ENCODE results near the gene CLSTN2. TPM values are rescaled to one million over a fixed set of nuclear protein-coding genes. Genes with fewer than 3 reads are reported as not detected.

CLSTN2 gene
- total and polyA plus RNA-seq, 2 of the 8 experiments (the other 6 are each of a cell fraction or from before 2014, with no cell fraction given): 0.39 to 0.52 TPM

- TF ChIP-seq CHD7 (IDR thresholded peaks at IDR 0.05; ENCODE audit: insufficient replicate concordance, low read length): no peak
- TF ChIP-seq TAF7 (optimal IDR thresholded peaks at IDR 0.05; ENCODE audit: borderline replicate concordance, low read depth, low read length): no peak
- no peak for TF ChIP-seq TCF12 (IDR thresholded peaks at IDR 0.05; ENCODE audit: low read depth, low read length)
- TF ChIP-seq MAX (IDR thresholded peaks at IDR 0.05): no peak
- no peak for TF ChIP-seq KDM1A (IDR thresholded peaks at IDR 0.05; ENCODE audit: borderline replicate concordance, low read length)
- no peak for TF ChIP-seq CTCF (IDR thresholded peaks at IDR 0.05; ENCODE audit: control extremely low read depth in 1 of 3, insufficient read depth in 1 of 3, low read depth in 1 of 3, low read length in 3 of 3)
- TF ChIP-seq GABPA (IDR thresholded peaks at IDR 0.05; ENCODE audit: borderline replicate concordance, insufficient read depth, low read length): no peak
- TF ChIP-seq TAF1 (IDR thresholded peaks at IDR 0.05; ENCODE audit: low read depth, low read length): no peak
- no peak for TF ChIP-seq POLR2AphosphoS5 (IDR thresholded peaks at IDR 0.05; ENCODE audit: low read depth, low read length)
These were observed 498.4 kb downstream of the CLSTN2 start (continued) for GRCh38 chr3:140433431-140433830.

Measured in H1 (cell line).